Activated T-cell treated with anti-CD3 and anti-CD28 coated beads, Interleukin-2, amount 50 U/mL, for 72 hours (primary cell): ENCODE results near the gene SMIM10. TPM values are rescaled to one million over a fixed set of nuclear protein-coding genes. Genes with fewer than 3 reads are reported as not detected.
"Not testable (repeated sequence)": the region's sequence is repeated elsewhere in the genome, so short reads cannot be mapped to it uniquely, and the experiment has no call there.

Experiments
- ATAC-seq, 2 donors: fragments of 150-1000 bp; cut with Tn5 transposase; replicated peaks in 1 of 2; 2 replicates each; pipeline ENCODE4 v1.10.0; 2021; ENCODE audit warnings: moderate library complexity in 2 of 2, mild to moderate bottlenecking in 1 of 2
- DNase-seq, 2 donors: peaks; one replicate each; pipeline ENCODE4 v3.0.0; 2021 to 2022; ENCODE audit warnings: mixed read lengths in 1 of 2
- H3K27ac Mint-ChIP-seq: one replicate; pipeline ENCODE4 v1.8.0; 2022; ENCODE audit warnings: mild to moderate bottlenecking, moderate library complexity, mixed read lengths
- H3K27me3 Mint-ChIP-seq: one replicate; pipeline ENCODE4 v1.8.0; 2022; ENCODE audit warnings: low read depth, mixed read lengths
- H3K36me3 Mint-ChIP-seq, 2 donors: one replicate each; pipeline ENCODE4 v1.8.0; 2022; ENCODE audit warnings: mixed read lengths in 2 of 2, mild to moderate bottlenecking in 1 of 2; ENCODE audit not compliant: insufficient read depth in 2 of 2
- H3K4me1 Mint-ChIP-seq: one replicate; pipeline ENCODE4 v1.8.0; 2022; ENCODE audit warnings: low read depth, mixed read lengths
- H3K4me3 Mint-ChIP-seq, 2 donors: one replicate each; pipeline ENCODE4 v1.8.0; 2022; ENCODE audit warnings: mild to moderate bottlenecking in 2 of 2, mixed read lengths in 2 of 2, moderate library complexity in 2 of 2
- H3K9me3 Mint-ChIP-seq, 2 donors: one replicate each; pipeline ENCODE4 v1.8.0; 2022; ENCODE audit warnings: mixed read lengths in 2 of 2
- total RNA-seq, 2 donors: library from RNA; stranded (reverse); gene quantifications; one replicate each; pipeline ENCODE4 v1.2.3, GENCODE V29; 2022

Gene SMIM10
- total RNA-seq, 2 donors from 2014 or later: 0.88 to 0.99 TPM

- Mint-ChIP-seq H3K4me1 (peaks cover 8% of the 10 kb centered on the region), H3K9me3 (no peaks in the 10 kb centered on the region), H3K27me3 (peaks cover 81% of the 10 kb centered on the region), H3K4me3 (no peak overlapping the region), H3K36me3 (no peaks in the 10 kb centered on the region), H3K27ac (no peak overlapping the region)
- no peak for ATAC-seq
- DNase-seq: no peak
Observed at GRCh38 chrX:135024526-135024925, 33.7 kb downstream of the SMIM10 start.

- H3K4me1 Mint-ChIP-seq, H3K27ac Mint-ChIP-seq, H3K9me3 Mint-ChIP-seq, H3K36me3 Mint-ChIP-seq, DNase-seq, ATAC-seq, H3K4me3 Mint-ChIP-seq: not testable (repeated sequence)
- H3K27me3 Mint-ChIP-seq: peaks cover 39% of the 10 kb centered on the region
Observed at GRCh38 chrX:135030207-135030963, 39.6 kb downstream of the SMIM10 start.

- not testable (repeated sequence) for H3K36me3 Mint-ChIP-seq, H3K4me3 Mint-ChIP-seq, H3K27me3 Mint-ChIP-seq, DNase-seq, H3K9me3 Mint-ChIP-seq, H3K4me1 Mint-ChIP-seq, ATAC-seq, H3K27ac Mint-ChIP-seq
Observed at GRCh38 chrX:135041149-135042123, 50.6 kb downstream of the SMIM10 start.

Other genes starting within 250 kb of the SMIM10 start
- 10 to 100 TPM; 44.2 to 45.5 TPM for gene PABIR2, start 193.8 kb upstream of the SMIM10 start, total RNA-seq
- 10 to 100 TPM; 14.4 to 14.9 TPM for gene MOSPD1, start 75.7 kb upstream of the SMIM10 start, total RNA-seq
- under 1 TPM; 0.38 to 0.51 TPM for gene RTL8B, start 31.6 kb downstream of the SMIM10 start, total RNA-seq
- gene RTL8C, start 41.4 kb downstream of the SMIM10 start, total RNA-seq: 10 to 100 TPM; 16.0 to 19.6 TPM
- gene RTL8A, start 61.1 kb downstream of the SMIM10 start, total RNA-seq: 10 to 100 TPM; 14.6 to 14.7 TPM
- gene SMIM10L2B, start 107.7 kb downstream of the SMIM10 start, total RNA-seq: under 1 TPM; 0.10 to 0.25 TPM
- not detected for gene ETDB, start 129.5 kb downstream of the SMIM10 start, total RNA-seq
- gene CT55, start 180.4 kb downstream of the SMIM10 start, total RNA-seq: not detected